Fibroblast of pulmonary artery (primary cell): ENCODE measurements around the gene HOXC10.

Experiments
- DNase-seq: peaks from one replicate; pipeline ENCODE4 v3.0.0-alpha.2; 2010; ENCODE audit warnings: low read depth
- H3K4me3 ChIP-seq: replicated peaks from 2 replicates; pipeline ENCODE4 v1.5.1; 2011; ENCODE audit warnings: low read depth, mild to moderate bottlenecking, control low read depth, low read length, moderate library complexity
- CTCF ChIP-seq: IDR thresholded peaks from 2 replicates; pipeline ENCODE4 v1.5.1; 2011; ENCODE audit warnings: mild to moderate bottlenecking, control low read depth, low read length, inconsistent platforms; ENCODE audit errors: missing control alignments

The HOXC10 gene

DNA sequence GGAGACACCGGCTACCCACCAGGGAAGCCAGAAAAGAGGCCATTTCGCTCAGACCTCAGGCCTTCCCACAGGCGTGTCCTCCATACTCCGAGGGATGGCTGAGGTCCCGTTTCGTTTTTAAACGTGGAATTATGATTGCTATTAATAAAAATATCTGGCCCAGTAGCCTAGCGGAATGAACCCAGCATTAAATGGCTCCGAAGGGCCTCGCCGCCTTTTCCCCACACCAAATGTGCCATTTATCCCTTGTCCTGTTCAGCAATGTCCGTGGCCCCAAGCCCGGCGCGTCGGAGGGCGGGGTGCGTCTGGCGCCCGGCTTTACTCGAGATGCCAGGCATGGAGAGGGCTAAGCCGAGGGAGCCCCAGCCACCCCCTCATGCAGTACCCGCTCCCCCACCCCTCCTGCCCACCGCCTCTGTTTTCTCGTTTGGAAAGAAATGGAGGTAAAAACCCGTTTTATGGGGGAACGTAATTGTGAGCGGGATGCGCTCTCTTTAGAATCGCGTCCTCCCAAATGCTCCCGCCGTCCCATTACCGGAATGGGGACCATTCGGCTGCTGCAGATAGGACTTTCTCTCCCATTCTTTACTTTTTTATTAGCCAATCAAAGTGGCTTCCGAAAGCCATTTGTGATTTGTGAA, 29.6 kb downstream of the HOXC10 start:
- no peak for DNase-seq
- no peak overlapping the region for H3K4me3 ChIP-seq
- no peak for TF ChIP-seq CTCF

DNA sequence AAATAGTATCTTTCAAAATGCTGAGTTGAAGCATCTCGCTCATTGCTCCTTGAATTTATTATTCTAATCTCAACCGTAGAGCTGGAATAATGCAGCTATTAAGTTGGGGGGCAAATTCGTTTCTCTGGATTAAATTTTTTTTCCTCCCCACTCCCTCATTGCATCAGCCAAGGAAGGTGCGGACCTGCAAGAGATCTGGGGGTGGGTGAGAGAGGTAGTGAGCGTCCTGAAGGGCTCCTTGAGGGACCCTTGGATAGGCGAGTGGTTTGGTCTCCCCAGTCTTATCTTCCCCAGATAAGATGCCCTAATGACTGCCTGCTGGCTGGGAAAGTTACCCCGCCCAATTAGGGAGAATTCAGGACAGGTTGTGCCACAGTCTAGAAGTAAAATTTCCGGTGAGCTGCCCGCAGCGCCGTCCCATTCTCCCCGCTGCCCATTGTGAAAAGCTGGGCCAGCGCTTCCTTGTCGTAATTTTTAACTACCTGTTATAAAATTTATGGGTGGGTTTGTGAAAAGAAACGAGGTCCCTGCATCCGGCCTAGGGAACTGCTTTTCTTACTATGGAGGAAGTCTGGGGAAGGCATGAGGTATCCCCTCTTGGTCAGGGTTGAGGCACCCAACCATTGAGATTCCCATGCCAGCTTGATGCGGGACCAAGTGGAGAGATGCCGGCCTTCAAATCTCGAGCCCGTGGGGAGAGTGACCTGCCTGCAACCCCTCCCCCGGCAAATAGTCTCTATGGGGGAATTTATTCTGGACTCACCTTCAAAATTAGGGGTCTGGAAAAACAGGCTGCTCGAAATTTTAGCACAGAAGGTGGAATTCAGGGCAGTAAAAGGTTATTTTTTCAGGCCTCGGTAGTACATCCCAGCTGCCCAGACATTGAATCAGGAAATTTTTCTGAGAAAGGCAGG, 30.3 kb downstream of the HOXC10 start:
- TF ChIP-seq CTCF: no peak
- H3K4me3 ChIP-seq: no peak overlapping the region
- no peak for DNase-seq

DNA sequence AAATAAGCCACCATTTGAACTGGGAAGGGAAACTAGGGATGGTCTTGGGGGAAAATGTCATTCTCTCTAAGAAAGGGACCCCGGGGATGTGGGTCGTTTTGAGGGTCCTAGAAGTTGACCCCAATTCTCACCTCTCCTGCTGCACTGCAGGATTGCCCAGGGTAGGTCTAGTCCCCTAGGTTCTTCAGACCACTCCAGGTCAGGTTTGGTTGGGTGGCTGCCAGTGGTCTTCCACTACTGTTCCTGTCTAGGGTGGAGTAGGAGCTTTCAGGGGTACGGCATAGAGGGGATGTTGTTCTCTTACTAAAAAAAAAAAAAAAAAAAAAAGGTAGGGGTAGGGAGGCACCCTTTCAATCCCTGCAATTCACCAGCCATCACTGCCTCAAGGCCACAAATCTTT, 31.1 kb downstream of the HOXC10 start:
- H3K4me3 ChIP-seq: no peak overlapping the region
- DNase-seq: no peak
- no peak for TF ChIP-seq CTCF

GRCh38 chr12:54016478-54016964, 31.6 kb downstream of the HOXC10 start:
- TF ChIP-seq CTCF: no peak
- peak; percentile 20 for DNase-seq
- no peak overlapping the region for H3K4me3 ChIP-seq

DNA sequence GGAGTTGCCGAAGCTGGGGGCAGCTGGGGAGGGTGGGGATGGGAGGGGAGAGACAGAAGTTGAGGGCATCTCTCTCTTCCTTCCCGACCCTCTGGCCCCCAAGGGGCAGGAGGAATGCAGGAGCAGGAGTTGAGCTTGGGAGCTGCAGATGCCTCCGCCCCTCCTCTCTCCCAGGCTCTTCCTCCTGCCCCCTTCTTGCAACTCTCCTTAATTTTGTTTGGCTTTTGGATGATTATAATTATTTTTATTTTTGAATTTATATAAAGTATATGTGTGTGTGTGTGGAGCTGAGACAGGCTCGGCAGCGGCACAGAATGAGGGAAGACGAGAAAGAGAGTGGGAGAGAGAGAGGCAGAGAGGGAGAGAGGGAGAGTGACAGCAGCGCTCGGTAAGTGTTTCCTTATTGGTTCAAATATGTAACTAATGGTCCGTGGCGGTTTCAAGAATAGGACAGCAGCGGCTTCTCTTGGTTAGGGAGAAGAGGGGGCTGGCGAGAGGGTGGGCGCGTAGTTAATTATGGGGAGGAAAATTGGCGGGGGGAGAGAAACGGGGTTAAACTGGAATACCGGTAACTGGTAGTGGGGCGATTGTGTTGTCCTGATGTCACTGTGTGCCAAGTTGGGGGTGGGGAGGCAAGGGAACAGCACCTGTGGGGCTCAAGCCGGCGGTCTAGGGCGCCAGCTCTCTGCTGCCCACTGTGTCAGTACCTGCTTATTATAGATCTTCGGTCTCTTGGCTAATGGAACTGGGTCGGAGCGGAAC, 32.3 kb downstream of the HOXC10 start:
- no peak for DNase-seq
- H3K4me3 ChIP-seq: peak overlapping the region; percentile 37
- no peak for TF ChIP-seq CTCF

- peak overlapping the region; percentile 37 for H3K4me3 ChIP-seq
- no peak for TF ChIP-seq CTCF
- DNase-seq: peak; percentile 29
Observed at GRCh38 chr12:54017878-54018467, 33.0 kb downstream of the HOXC10 start.
